GM12878 (cell line): ENCODE measurements around the gene RBL2. TPM values are rescaled to one million over a fixed set of nuclear protein-coding genes. Genes with fewer than 3 reads are reported as not detected.
A peak's percentile ranks its signal among the peaks of the same experiment; 100 is the strongest.

Source experiments
- ATAC-seq: fragments of 200-7000 bp; cut with Tn5 transposase; 3 replicates; pipeline ENCODE4 v1.9.1; 2020; ENCODE audit warnings: mild to moderate bottlenecking, moderate library complexity
- BruUV-seq: library from RNA; stranded (reverse); fragments of 400-500 nt; replicated peaks from 2 replicates; lab custom pipeline; 2021; lab: Mats Ljungman, UMichigan
- CTCF ChIA-PET: fragments of 300-600 bp; sonication (Branson Sonifier 250); formaldehyde crosslinking; extraction: SDS; loops from one replicate; lab custom pipeline; 2021; ENCODE audit warnings: inconsistent platforms; lab: Yijun Ruan, JAX
- POLR2A ChIA-PET: fragments of 350-600 bp; formaldehyde crosslinking; extraction: SDS; loops from one replicate; lab custom pipeline; 2021; ENCODE audit warnings: inconsistent platforms; lab: Charles Lee
- RAD21 ChIA-PET: fragments of 300-600 bp; sonication (Branson Sonifier 250); formaldehyde crosslinking; loops from one replicate; lab custom pipeline; 2023; ENCODE audit warnings: antibody characterized with exemption; ENCODE audit not compliant: unreplicated experiment; lab: Charles Lee
- SMC1A ChIA-PET: fragments of 300-600 bp; sonication (Branson Sonifier 250); formaldehyde crosslinking; loops from one replicate; lab custom pipeline; 2023; ENCODE audit not compliant: unreplicated experiment, uncharacterized antibody; lab: Charles Lee
- DNase-seq: peaks from one replicate; pipeline ENCODE4 v3.0.0-alpha.2; 2011; ENCODE audit warnings: low read depth, low spot score
- FAIRE-seq: peaks from 3 replicates; lab custom pipeline; 2011; peaks lifted over from hg19 to GRCh38; lab: Jason Lieb, UNC
- H2AFZ ChIP-seq: 2 replicates; pipeline ENCODE4 v1.6.0; 2011; ENCODE audit warnings: low read depth, low read length, control low read depth; ENCODE audit not compliant: control insufficient read depth
- H3K27ac ChIP-seq: 2 replicates; pipeline ENCODE4 v1.5.1; 2011; ENCODE audit warnings: control low read depth; ENCODE audit not compliant: control insufficient read depth, insufficient read depth
- H3K27me3 ChIP-seq, 2 experiments: replicated peaks in 1 of 2; 2 replicates each; pipeline versions ENCODE4 v1.6.0 to v1.6.1; 2011; ENCODE audit warnings: low read length in 1 of 2; ENCODE audit not compliant: control insufficient read depth in 2 of 2, insufficient read depth in 2 of 2
- H3K36me3 ChIP-seq, 2 experiments: 2 replicates each; pipeline ENCODE4 v1.5.1; 2011; ENCODE audit warnings: low read length in 1 of 2; ENCODE audit not compliant: control insufficient read depth in 2 of 2, insufficient read depth in 2 of 2
- H3K4me1 ChIP-seq: 2 replicates; pipeline ENCODE4 v1.6.1; 2011; ENCODE audit warnings: mild to moderate bottlenecking, low read length, moderate library complexity, mixed read lengths; ENCODE audit not compliant: control insufficient read depth, insufficient read depth
- H3K4me2 ChIP-seq: 2 replicates; pipeline ENCODE4 v1.6.0; 2011; ENCODE audit warnings: control low read depth; ENCODE audit not compliant: control insufficient read depth, insufficient read depth
- H3K4me3 ChIP-seq: fragments of 200-600 bp; sonication (generic); 2 replicates; pipeline ENCODE4 v1.5.1; 2016
- H3K79me2 ChIP-seq: 2 replicates; pipeline ENCODE4 v1.6.0; 2011; ENCODE audit warnings: low read length; ENCODE audit not compliant: control insufficient read depth, insufficient read depth
- H3K9ac ChIP-seq: 2 replicates; pipeline ENCODE4 v1.8.0; 2011; ENCODE audit warnings: low read length, control low read depth, mixed read lengths; ENCODE audit not compliant: control insufficient read depth, insufficient read depth
- H3K9me3 ChIP-seq: replicated peaks from 3 replicates; pipeline ENCODE4 v1.5.1; 2011; ENCODE audit warnings: mild to moderate bottlenecking, low read length; ENCODE audit not compliant: control insufficient read depth, insufficient read depth
- H4K20me1 ChIP-seq: 2 replicates; pipeline ENCODE4 v1.6.0; 2011; ENCODE audit not compliant: control insufficient read depth, insufficient read depth
- EZH2 ChIP-seq: IDR thresholded peaks from 2 replicates; pipeline ENCODE4 v1.6.1; 2012; ENCODE audit warnings: low read depth, mild to moderate bottlenecking, control low read depth, inconsistent platforms, low read length, borderline replicate concordance; ENCODE audit not compliant: control insufficient read depth
- FOS ChIP-seq: IDR thresholded peaks from 3 replicates; pipeline ENCODE4 v1.6.1; 2011; ENCODE audit warnings: borderline replicate concordance; ENCODE audit not compliant: insufficient read length; ENCODE audit errors: extremely low read depth
- MTA2 ChIP-seq: fragments of 450-650 bp; IDR thresholded peaks from 2 replicates; pipeline ENCODE4 v1.6.1; 2016; ENCODE audit warnings: low read depth, mild to moderate bottlenecking, moderate library complexity
- MTA3 ChIP-seq: IDR thresholded peaks from 2 replicates; pipeline ENCODE4 v1.6.1; 2012; ENCODE audit warnings: low read length, inconsistent platforms, borderline replicate concordance
- MYC ChIP-seq: IDR thresholded peaks from 2 replicates; pipeline ENCODE4 v1.6.1; 2011; ENCODE audit warnings: mild to moderate bottlenecking, low read length, moderate library complexity, inconsistent platforms; ENCODE audit not compliant: insufficient read depth, insufficient replicate concordance, insufficient read length, severe bottlenecking
- POLR2AphosphoS2 ChIP-seq: IDR thresholded peaks from 2 replicates; pipeline ENCODE4 v1.6.1; 2011; ENCODE audit warnings: low read depth, mild to moderate bottlenecking, low read length, improper control_type of control experiment, moderate library complexity
- RAD51 ChIP-seq: fragments of 450-650 bp; IDR thresholded peaks from 2 replicates; pipeline ENCODE4 v1.6.1; 2016; ENCODE audit warnings: moderate library complexity, mild to moderate bottlenecking, inconsistent platforms
- SMAD5 ChIP-seq: IDR thresholded peaks from 2 replicates; pipeline ENCODE4 v1.6.1; 2016; ENCODE audit warnings: antibody characterized with exemption, low read depth
- SRF ChIP-seq, 2 experiments: IDR thresholded peaks; 2 replicates each; pipeline ENCODE4 v1.6.1; 2011; ENCODE audit warnings: low read depth in 2 of 2, low read length in 2 of 2, mild to moderate bottlenecking in 1 of 2, moderate library complexity in 1 of 2
- TCF12 ChIP-seq: IDR thresholded peaks from 2 replicates; pipeline ENCODE4 v1.6.1; 2011; ENCODE audit warnings: low read depth, mild to moderate bottlenecking, low read length
- TCF7 ChIP-seq: IDR thresholded peaks from 2 replicates; pipeline ENCODE4 v1.6.1; 2014; ENCODE audit warnings: antibody characterized with exemption, borderline replicate concordance
- ZNF217 ChIP-seq: fragments of 450-650 bp; IDR thresholded peaks from 2 replicates; pipeline ENCODE4 v1.6.1; 2017; ENCODE audit warnings: antibody characterized with exemption, mild to moderate bottlenecking
- ZNF384 ChIP-seq: IDR thresholded peaks from 2 replicates; pipeline ENCODE4 v1.6.1; 2012; ENCODE audit warnings: low read depth, mild to moderate bottlenecking, low read length, improper control_type of control experiment, borderline replicate concordance
- ZNF592 ChIP-seq: fragments of 450-650 bp; IDR thresholded peaks from 2 replicates; pipeline ENCODE4 v1.6.1; 2017; ENCODE audit warnings: mild to moderate bottlenecking, moderate library complexity
- WGBS: methylation state at CpG from one replicate; pipeline ENCODE4 v1.1.6; 2016; ENCODE audit warnings: low lambda C conversion rate; ENCODE audit not compliant: insufficient replicate concordance, insufficient coverage; ENCODE audit errors: missing lambda C conversion rate; 5-methylcytosine and 5-hydroxymethylcytosine counted together
- in situ Hi-C: fragments of 300-500 bp; cut with MboI; formaldehyde crosslinking; loops from 9 replicates; pipeline ENCODE4 v1.14.3; 2018; ENCODE audit warnings: mixed read lengths
- intact Hi-C: fragments of 100-400 bp; cut with micrococcal nuclease; formaldehyde crosslinking; loops from one replicate; pipeline ENCODE4 v1.14.2; 2022; ENCODE audit not compliant: unreplicated experiment
- polyA plus RNA-seq, 11 experiments: library from polyadenylated mRNA; depleted of rRNA in 4 of 11; unstranded in 6 of 11; stranded (reverse) in 5 of 11; fragments of >200 nt; fragmentation: Nextera tagmentation in 4 of 11; fragmentation: Illumina TruSeq in 1 of 11; extraction: Ambion mirVana in 4 of 11; extraction: Trizol in 1 of 11; gene quantifications; 1 replicate in 1 of 11; 2 replicates in 10 of 11; pipeline versions ENCODE4 v1.2.1 to v1.2.3, GENCODE V29; 2011 to 2016; ENCODE audit warnings: inconsistent platforms in 2 of 11, missing spikeins in 2 of 11, low read depth in 1 of 11
- total RNA-seq, 4 experiments: library from RNA; depleted of rRNA in 3 of 4; stranded (reverse); fragments of >200 nt in 3 of 4; fragmentation: Illumina TruSeq in 1 of 4; extraction: Trizol in 1 of 4; gene quantifications; 2 replicates each; pipeline versions ENCODE4 v1.2.1 to v1.2.3, GENCODE V29; 2013 to 2021
- TF ChIP-seq, protein P1 (sequence below): IDR thresholded peaks from 2 replicates; pipeline ENCODE4 v1.6.1; 2011; ENCODE audit warnings: low read depth, low read length, improper control_type of control experiment, borderline replicate concordance

Gene RBL2
- total and polyA plus RNA-seq, 10 of the 15 experiments (the other 5 are each of a cell fraction or from before 2014, with no cell fraction given), result 10.0 to 107 (median 39.0) TPM

DNA sequence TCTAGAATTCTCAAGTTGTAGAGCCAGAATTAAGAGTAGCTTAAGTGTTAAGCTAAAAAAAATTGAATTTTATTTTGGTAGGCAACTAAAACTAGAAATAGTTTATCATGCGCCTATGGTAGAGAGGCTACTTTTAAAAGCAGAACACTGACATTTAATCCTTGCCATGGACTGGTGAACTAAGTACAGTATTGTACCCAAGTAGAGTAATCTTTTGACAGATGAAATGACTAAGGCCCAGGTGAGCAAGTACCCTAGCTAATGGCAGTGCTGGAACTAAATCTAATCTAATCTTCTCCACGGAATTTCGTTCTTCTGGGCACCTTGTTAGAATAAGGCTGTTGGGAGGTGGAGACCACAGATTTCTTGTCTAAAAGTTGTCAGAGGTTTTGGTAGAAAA is 11.8 kb downstream of the RBL2 start (continued):
- TF ChIP-seq TCF12 (no peak), FOS (no peak), TCF7 (no peak)

GRCh38 chr16:53449816-53450517 is 15.7 kb downstream of the RBL2 start:
- no peak overlapping the region for H3K9ac ChIP-seq
- peak overlapping the region; percentile 25; the same call in 1 of the 2 replicates for H3K27ac ChIP-seq
- no peak for TF ChIP-seq ZNF592
- TF ChIP-seq MYC, result no peak
- TF ChIP-seq MTA2, result 0 out of 2 replicates have a peak, but pooled peaks have one; percentile 23
- no peak for TF ChIP-seq POLR2AphosphoS2
- TF ChIP-seq TCF12, result no peak
- peak; percentile 87 for TF ChIP-seq ZNF384
- no peak for TF ChIP-seq RAD51
- TF ChIP-seq SMAD5, result no peak
- TF ChIP-seq, protein P1, sequence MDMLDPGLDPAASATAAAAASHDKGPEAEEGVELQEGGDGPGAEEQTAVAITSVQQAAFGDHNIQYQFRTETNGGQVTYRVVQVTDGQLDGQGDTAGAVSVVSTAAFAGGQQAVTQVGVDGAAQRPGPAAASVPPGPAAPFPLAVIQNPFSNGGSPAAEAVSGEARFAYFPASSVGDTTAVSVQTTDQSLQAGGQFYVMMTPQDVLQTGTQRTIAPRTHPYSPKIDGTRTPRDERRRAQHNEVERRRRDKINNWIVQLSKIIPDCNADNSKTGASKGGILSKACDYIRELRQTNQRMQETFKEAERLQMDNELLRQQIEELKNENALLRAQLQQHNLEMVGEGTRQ, result no peak
- peak in 1 of 2 experiments; percentile 34; a peak in 1 of 4 replicates for TF ChIP-seq SRF (IDR thresholded peaks at IDR 0.05; ENCODE audit: low read depth in 2 of 2, low read length in 2 of 2)
- TF ChIP-seq EZH2, result no peak
- TF ChIP-seq MTA3, result no peak
- no peak for TF ChIP-seq ZNF217

More at GRCh38 chr16:53449816-53450517, 15.7 kb downstream of the RBL2 start:
- 98% methylated on average over 4 of the region's 4 CpGs for WGBS
- H2AFZ ChIP-seq, result no peak overlapping the region
- RAD21 ChIA-PET, result interaction anchor here (1.3 to 2.5 kb wide), 2 partner anchors 13 to 15 kb away, joined by 4 to 16 read pairs; no protein-coding TSS in a partner anchor
- no peaks in the 10 kb centered on the region for H4K20me1 ChIP-seq
- H3K27me3 ChIP-seq, result no peaks in the 10 kb centered on the region
- peak overlapping the region; percentile 25; the same call in 1 of the 2 replicates for H3K4me2 ChIP-seq
- H3K4me1 ChIP-seq, result no peaks in the 10 kb centered on the region
- ATAC-seq, result peak; percentile 77
- in situ Hi-C loops, result loop anchor here (10.0 kb wide), 1 partner anchor 385 kb away; no protein-coding TSS in a partner anchor
- CTCF ChIA-PET, result interaction anchor here (1.6 kb wide), 1 partner anchor 44 kb away, joined by 4 read pairs; no protein-coding TSS in a partner anchor
- intact Hi-C loops, result no loop called here
- POLR2A ChIA-PET, result interaction anchor here (0.5 kb wide), 1 partner anchor 518 kb away, joined by 3 read pairs; no protein-coding TSS in a partner anchor
- BruUV-seq, result no TSS peak
- SMC1A ChIA-PET, result interaction anchor here (0.9 to 4.1 kb wide), 7 partner anchors 8 to 67 kb away, joined by 3 to 22 read pairs (median 3); partner anchors contain the start of gene RBL2
- no peaks in the 10 kb centered on the region for H3K9me3 ChIP-seq
- no peak for FAIRE-seq
- H3K4me3 ChIP-seq, result no peak overlapping the region
- no peak for DNase-seq
- H3K36me3 ChIP-seq, result peaks cover 0 to 2% of the 10 kb centered on the region in 2 experiments; a peak in 1 of 4 replicates
- H3K79me2 ChIP-seq, result no peaks in the 10 kb centered on the region
